GM21717 (cell line): ENCODE results near the gene TRAPPC5.
"Not testable (repeated sequence)": the region's sequence is repeated elsewhere in the genome, so short reads cannot be mapped to it uniquely, and the experiment has no call there.

Source experiments
- ATAC-seq: cut with Tn5 transposase; IDR thresholded peaks from one replicate; pipeline ENCODE4 v1.9.1; 2021; ENCODE audit warnings: mild to moderate bottlenecking, moderate library complexity; ENCODE audit not compliant: unreplicated experiment

TRAPPC5 gene

DNA sequence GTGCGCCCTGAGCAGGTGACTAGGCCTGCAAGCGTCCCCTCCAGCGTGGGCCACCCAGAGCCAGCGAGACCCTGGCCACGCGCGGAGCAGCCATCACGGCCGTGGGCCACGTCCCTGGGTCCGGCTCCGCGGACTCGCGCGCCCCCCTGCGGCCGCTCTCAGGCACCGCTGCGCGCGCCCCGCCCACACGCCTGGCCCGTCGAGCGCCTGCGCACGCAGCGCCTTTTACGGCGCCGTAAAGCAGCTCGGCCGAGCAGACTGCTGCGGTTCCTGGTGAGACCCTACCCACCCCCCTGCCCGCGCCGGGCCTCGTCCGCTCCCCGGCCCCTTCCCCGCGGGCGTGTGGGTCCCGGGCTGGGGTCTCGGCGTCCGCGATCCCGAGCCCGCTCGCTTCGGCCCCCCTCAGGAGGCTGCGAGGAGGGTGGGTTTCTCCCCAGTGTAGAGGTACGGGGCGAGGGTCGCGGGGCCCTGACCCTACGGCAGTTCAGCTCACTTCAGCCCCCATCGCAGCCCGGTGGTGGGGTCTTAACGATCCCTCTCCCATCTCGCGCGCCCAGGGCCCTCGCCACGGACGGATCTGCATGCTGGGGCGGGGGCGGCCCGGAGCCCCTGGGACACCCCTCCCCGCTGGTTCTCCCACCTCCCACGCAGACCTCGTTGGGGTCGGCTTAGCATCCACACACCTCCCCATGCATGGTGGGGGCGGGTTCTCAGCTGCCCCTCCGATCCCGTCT lies at the start of gene TRAPPC5:
Gene TRAPPC5, plus strand, starts transcription at position 228 of the 734 bp plus-strand sequence. CDS start 1,421 bp downstream, outside the sequence.
- no peak for ATAC-seq

DNA sequence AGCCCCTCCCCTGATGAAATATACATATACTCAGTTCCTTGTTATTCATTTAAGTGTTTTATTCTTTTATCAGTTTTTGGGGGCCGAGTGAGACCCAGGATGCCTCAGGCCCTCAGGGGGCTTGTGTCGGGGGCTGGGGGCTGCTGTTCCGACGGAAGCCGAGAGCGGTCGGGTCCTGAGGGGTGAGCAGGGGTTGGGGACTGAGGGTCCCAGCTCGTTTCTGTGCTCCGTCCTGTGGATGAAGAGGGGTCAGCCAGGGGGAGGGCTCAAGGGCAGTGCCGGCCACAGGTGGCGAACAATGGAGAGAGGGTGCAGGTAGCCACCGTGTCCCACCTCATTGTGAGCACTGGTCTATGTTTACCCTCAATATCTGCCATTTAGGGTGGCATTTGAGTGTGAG lies 49.1 kb upstream of the TRAPPC5 start:
- ATAC-seq: no peak

DNA sequence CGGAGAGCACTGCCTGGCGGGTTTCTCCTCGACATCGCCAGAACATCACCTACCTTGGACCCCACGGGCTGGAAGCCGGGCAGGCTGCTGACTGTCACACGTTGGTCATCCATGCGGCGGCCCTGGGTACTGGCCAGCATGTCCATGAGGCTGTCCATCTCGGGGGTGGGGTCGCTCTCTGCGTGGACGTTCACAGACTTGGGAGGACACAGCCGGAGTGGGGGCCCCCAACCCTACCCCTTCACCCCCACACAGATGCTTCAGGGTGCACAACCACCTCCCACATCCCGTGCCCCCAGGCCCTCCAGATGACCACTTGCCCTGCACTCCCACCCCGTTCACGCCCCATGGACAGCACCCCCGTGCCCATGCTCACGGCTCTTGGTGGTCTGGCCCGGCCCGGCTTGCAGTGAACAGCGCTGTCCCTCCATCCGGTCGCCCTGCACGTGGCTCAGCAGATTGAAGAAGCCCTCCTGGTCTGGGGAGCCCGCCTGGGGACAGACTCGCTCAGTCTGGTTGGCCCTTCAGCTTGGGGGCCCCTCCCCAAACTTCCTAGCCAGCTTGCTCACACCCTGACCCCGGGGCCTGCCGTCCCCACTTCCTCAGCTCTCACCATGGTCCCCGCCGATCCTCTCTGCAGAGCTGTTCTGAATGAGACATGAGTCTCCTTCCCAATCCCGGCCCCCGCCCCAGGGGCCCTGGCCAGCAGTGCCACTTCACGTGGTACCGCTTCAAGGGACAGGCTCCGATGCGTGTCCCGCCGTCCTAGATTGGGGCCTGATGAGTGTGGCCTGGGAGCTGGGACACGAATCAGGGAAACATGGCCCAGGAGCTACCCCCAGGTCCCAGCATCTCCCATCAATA lies 48.1 kb upstream of the TRAPPC5 start:
- ATAC-seq: no peak

DNA sequence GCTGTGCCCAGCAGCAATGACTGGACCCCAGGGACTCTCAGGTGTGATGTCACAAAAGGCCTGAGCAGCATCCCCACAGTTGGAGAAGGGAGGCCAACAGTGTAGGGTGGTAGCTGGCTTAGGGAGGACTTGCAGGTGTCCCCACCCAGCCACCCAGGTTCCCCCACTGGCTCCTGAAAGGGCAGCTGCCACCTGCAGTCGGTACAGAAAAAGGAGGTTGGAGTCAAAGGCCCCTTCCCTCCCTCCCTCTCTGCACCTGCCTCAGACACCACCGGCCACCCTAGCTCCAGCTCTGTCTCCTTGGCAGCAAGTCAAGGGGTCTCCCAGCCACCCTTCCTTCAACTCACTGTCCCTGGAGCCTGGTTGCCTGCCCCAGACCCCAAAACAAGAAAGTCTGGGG lies 46.9 kb upstream of the TRAPPC5 start, which contains the start of gene PCP2:
Gene PCP2, minus strand, starts transcription at position 22 of the 400 bp plus-strand sequence. CDS start 262 bp downstream, outside the sequence.
- no peak for ATAC-seq

DNA sequence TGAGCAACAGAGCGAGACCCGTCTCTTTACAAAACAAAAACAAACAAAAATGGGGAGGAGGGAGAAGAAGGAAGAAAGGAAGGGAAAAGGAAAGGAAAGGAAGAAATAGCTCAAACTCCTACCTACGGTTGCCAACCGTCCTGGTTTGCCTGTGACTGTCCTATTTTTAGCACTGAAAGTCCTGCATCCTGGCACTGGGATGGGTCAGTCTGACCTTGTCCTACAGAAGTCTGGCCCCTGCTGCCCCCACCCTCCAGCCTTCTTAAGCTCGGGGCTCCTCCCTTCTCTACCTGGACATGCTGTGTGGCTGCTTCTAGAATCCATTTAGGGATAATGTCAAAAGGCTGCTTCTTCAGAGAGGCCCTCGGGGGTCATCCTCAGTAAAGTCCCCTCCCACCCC lies 45.0 kb upstream of the TRAPPC5 start:
- no peak for ATAC-seq

DNA sequence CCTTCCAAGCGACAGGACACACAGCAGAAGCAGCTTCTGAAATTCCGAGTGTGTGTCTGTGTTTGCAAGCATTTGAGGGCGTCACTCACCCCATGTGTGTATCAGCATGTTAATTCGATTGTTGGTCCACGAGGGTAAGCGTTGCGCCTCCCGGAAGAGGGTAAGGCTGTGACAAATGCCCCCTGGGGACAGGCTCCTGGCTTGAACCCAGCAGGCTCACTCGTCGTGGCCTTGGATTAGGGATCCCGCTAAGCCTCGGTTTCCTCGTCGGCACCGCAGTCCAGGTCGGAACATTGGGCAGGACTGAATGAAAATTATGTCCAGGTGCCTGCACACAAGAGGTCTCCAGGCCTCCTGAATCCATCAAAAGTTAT lies 44.3 kb upstream of the TRAPPC5 start:
- no peak for ATAC-seq

DNA sequence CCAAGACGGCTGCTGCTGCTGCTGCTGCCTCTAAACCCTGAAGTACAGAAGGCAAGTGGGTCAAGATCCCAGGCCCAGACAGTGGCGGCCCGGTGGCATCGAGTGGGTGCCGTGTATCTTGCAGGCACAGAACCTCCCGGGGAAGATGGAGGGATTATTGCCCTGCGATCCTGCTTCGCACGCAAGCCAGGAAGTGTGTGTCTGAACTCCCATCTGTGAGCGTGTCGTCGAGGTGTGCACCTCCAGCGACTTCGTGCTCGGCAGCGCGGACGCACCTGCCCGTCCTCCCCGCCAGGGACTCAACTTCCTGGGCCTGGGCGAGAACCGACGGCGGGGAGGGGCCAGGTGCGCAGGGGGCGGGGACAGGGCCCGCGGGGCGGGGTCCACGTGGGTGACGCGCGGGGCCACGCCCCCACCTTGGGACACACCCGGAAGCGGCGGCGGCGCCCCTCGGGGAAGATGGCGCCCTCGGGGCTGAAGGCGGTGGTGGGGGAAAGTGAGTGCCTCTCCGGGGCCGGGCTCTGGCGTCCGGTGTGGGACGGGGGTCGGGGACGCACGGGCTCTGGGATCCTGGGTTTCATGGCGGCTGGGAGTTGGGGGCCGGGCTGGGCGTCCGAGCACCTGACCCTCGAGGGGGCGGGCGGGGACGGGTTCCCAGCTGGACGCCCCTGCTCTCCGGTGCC lies 43.8 kb upstream of the TRAPPC5 start, which contains the start of gene STXBP2:
Gene STXBP2, plus strand, starts transcription at position 420 of the 683 bp plus-strand sequence. Its CDS starts 40 bp downstream, at position 460.
- no peak for ATAC-seq

DNA sequence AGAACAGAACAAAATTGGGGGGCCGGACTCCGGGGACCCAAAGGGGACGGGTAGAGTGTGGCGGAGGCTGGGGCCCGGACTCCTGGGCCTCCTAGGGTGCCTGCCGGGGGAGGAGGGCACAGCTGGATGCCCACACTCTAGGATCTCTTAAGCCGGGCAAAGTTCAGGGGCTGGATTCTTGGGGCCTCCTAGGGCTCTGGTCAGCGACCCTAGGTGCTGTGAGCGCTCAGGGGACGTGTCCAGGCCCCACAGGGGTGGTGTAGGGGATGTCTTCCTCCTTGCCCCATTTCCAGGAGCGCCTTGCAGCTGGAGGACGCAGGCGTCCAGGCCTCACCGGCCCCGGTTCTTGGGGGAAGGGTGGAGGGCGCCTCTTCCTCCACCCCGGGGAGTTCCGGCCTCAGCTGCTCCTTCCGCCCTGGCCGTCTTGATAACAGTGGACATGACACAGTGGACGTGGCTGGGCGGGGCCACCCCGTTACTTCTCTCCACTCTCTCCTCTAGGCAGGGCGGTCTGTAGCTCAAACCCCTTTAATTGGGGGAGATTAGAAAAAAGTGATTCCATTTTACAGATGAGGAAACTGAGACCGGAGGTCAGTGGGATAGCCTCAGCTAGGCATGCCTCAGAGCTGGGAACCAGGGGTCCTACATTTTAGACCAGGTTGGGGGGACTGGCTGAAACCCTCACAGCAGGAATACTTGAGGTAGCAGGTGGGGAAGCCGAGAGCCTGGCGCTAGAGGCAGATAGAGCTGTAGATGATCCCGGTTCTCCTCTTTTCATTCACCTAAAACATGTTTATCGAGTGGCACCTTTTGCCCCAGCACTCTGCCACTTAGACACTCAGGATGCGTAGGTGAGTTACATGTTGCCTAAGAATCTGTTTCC lies 43.0 kb upstream of the TRAPPC5 start:
- no peak for ATAC-seq

DNA sequence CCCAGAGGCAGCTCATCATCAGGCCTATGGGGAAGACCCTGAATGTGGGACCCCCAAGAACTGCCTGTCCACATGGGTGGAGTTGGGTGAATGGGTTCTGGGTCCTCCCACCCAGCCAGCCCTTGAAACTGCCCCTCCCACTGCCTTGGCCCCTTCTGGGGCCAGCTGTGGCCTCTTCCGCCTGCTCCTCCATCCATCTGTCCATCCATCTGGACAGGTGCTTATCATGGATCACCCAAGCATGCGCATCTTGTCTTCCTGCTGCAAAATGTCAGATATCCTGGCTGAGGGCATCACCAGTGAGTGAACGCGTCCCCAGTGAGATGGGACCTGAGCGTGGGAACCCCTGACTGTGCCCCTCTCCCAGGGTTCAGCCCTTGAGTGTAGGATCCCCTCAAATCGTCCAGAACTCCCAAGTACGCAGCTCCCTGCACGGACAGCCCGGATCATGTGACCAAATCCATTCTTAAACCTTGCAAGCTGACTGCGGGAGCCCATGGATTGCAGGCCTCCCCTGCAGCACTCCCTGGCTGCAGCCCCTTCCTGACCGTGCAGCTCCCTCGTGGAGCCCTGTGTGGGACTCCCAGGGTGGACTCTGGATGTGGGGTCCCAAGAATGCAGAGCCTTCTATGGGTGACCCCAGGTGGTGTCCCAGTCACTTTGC lies 41.7 kb upstream of the TRAPPC5 start:
- ATAC-seq: no peak

DNA sequence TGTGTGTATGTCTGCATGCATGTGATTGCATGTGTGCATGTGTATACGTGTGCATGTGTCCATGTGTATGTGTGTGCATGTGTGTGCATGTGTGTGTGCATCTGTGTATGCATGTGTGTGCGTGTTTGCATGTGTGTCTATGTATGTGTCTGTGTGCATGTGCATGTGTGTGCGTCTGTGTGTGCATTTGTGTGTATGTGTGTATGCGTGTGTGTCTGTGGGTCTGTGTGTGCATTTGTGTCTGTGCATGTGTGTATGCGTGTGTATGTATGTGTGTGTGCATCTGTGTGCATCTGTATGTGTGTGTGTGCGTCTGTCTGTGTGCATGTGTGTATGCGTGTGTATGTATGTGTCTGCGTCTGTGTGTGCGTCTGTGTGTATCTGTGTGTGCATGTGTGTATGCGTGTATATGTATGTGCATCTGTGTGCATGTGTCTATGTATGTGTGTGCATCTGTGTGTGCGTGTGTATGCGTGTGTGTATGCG lies 40.7 kb upstream of the TRAPPC5 start:
- ATAC-seq: no peak

DNA sequence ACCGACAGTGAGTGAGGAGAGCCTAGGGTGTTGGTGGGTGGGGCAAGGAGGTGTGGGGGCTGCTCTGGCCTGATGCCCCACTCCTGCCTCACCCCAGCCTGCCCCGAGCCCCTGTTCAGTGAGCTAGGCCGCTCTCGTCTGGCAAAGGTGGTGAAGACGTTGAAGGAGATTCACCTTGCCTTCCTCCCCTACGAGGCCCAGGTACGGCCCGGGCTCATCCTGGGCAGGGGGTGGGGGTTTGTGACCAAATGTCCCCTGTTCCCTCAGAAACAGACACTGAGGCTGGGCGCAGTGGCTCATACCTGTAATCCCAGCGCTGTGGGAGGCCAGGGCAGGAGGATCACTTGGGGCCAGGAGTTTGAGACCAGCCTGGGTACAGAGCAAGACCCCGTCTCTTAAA lies 39.8 kb upstream of the TRAPPC5 start:
- no peak for ATAC-seq

DNA sequence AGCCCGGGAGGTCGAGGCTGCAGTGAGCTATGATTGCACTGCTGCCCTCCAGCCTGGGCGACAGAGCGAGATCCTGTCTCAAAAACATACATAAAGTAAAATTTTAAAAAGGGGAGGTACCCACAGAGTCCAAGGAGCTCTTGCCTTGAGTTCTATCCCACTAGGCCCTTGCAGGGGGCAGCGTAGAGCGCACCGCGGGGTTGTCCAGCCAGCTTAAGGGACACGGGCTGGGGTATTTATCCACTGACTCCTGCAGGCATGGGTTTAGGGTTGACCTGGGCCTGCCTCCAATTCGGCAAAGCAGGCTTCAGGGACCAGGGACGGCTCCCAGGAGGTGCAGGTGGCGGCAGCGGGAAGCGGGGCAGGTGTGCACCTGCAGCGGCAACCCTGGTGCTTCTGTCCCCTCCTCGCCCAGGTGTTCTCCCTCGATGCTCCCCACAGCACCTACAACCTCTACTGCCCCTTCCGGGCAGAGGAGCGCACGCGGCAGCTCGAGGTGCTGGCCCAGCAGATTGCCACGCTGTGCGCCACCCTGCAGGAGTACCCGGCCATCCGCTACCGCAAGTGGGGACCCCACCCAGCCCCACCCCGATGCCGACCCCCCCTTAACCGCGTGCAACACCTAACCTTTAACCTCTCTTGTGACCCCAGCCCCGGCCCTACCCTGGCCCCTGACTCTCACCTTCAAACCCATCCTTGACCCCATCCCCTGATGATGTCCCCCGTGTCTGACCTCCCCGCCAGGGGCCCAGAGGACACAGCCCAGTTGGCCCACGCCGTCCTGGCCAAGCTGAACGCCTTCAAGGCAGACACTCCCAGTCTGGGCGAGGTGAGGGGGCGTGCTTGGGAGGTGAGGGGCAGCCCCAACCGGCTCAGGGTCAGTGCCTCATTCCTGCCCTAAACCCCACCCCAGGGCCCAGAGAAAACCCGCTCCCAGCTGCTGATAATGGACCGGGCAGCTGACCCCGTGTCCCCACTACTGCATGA lies 39.0 kb upstream of the TRAPPC5 start:
- no peak for ATAC-seq

DNA sequence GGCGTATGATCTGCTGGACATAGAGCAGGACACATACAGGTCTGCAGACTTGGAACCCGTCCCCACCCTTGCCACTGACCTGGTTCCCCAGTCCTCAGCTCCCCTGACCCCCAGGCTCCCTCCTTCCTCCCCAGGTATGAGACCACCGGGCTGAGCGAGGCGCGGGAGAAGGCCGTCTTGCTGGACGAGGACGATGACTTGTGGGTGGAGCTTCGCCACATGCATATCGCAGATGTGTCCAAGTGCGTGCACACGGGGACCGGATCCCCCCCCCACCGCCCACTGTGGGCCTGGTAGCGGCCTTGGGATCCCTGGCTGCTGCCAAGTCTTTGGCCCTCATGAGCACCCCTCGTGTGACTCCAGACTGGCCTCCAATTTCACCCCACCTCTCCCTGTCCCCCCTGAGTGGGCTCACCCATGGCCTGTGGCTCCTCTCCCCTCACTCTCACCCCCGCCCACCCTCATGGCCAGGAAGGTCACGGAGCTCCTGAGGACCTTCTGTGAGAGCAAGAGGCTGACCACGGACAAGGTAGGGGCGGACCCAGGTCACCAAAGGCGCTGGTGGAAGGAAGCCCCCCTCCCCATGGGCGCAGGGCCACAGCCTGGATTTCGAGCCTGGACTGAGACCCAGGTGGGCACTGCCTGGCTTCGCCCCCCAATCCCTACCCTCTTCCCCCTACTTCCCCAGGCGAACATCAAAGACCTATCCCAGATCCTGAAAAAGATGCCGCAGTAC lies 38.2 kb upstream of the TRAPPC5 start:
- no peak for ATAC-seq

DNA sequence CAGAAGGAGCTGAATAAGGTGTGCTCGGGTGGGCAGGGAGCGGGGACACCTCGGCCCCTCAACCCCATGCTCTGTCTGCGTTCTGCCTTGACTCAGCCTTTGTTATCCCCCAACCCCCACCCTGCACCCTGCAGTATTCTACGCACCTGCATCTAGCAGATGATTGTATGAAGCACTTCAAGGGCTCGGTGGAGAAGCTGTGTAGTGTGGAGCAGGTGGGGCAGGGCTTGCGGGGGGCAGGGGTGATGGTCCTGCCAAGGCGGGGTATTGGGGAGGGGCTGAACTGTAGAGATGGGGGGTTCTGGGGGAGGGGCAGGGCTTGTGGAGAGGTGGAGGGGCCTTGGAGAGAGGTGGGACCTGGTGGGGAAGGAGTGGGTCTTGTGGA lies 37.6 kb upstream of the TRAPPC5 start:
- no peak for ATAC-seq

DNA sequence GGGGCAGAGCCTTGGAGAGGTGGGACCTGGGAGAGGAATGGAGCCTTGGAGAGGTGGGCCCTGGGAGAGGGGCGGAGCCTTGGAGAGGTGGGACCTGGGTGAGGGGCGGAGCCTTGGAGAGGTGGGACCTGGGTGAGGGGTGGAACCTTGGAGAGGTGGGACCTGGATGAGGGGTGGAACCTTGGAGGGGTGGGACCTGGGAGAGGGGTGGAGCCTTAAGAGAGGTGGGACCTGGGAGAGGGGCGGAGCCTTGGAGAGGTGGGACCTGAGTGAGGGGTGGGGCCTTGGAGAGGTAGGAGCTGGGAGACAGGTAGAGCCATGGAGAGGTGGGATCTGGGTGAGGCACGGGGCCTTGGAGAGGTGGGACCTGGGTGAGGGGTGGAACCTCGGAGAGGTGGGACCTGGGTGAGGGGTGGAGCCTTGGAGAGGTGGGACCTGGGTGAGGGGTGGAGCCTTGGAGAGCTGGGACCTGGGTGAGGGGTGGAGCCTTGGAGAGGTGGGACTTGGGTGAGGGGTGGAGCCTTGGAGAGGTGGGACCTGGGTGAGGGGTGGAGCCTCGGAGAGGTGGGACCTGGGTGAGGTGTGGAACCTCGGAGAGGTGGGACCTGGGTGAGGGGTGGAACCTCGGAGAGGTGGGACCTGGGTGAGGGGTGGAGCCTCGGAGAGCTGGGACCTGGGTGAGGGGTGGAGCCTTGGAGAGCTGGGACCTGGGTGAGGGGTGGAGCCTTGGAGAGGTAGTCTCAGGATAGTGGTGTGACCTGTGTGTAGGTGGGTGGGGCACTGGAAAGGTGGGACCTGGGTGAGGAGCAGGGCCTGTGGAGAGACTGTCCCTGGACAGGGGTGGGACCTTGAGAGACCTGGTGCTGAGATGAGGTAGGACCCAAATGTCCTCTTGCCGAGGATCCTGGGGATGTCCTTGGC lies 36.7 kb upstream of the TRAPPC5 start:
- ATAC-seq: not testable (repeated sequence)

DNA sequence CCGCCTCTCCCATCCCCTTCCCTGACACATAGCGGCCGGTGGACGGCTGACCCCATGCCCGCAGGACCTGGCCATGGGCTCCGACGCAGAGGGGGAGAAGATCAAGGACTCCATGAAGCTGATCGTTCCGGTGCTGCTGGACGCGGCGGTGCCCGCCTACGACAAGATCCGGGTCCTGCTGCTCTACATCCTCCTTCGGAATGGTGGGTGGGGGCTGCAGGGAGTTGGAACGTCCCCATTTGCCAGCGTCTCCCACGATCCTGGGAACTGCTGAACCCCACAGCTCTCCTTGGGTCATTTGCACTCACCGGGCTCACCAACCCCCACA lies 36.1 kb upstream of the TRAPPC5 start:
- ATAC-seq: no peak

DNA sequence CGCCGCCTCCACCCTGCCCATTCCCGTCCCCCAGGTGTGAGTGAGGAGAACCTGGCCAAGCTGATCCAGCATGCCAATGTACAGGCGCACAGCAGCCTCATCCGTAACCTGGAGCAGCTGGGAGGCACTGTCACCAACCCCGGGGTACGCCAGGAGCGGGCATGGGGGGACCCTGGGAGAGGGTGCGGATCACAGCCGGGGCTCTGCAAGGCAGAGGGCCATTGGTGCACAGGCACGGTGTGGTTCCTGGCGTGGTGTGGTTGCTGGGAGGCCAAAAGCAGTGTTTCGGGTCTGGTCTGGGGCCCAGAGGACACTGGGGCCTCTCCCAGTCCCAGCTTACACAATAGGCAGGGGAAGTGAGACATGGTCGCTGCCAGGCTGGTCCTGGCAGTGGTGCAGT lies 35.5 kb upstream of the TRAPPC5 start:
- no peak for ATAC-seq
